Measurements from ENCODE around the gene FAM171A1.

DNA sequence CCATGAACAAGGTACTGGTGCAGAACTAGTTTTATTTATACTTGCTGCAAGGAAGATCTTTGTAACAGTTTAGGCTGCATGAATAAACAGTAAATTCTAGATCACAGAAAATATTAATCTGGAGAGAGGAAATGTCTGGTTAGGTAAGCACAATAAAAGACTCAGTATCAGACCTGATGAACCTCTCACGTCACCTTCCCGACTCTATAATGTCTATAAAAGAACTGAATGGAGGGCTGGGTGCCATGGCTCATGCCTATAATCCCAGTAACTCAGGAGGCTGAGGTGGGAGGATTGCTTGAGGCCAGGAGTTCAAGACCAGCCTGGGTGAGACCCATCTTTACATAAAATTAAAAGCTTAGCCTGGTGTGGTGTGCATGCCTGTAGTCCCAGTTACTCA, 65.9 kb downstream of the FAM171A1 start:
- TF ChIP-seq, protein P1, sequence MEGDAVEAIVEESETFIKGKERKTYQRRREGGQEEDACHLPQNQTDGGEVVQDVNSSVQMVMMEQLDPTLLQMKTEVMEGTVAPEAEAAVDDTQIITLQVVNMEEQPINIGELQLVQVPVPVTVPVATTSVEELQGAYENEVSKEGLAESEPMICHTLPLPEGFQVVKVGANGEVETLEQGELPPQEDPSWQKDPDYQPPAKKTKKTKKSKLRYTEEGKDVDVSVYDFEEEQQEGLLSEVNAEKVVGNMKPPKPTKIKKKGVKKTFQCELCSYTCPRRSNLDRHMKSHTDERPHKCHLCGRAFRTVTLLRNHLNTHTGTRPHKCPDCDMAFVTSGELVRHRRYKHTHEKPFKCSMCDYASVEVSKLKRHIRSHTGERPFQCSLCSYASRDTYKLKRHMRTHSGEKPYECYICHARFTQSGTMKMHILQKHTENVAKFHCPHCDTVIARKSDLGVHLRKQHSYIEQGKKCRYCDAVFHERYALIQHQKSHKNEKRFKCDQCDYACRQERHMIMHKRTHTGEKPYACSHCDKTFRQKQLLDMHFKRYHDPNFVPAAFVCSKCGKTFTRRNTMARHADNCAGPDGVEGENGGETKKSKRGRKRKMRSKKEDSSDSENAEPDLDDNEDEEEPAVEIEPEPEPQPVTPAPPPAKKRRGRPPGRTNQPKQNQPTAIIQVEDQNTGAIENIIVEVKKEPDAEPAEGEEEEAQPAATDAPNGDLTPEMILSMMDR (optimal IDR thresholded peaks at IDR 0.05 in 1 of 3, IDR thresholded peaks at IDR 0.05 in 1 of 3, conservative IDR thresholded peaks at IDR 0.05 in 1 of 3; ENCODE audit: extremely low read depth in 1 of 3, insufficient read depth in 2 of 3, low read length in 3 of 3) = no peak
- no peak for TF ChIP-seq EZH2 (IDR thresholded peaks at IDR 0.05; ENCODE audit: low read length)
